D341Med (cell line): ENCODE results near the gene SULT2A1.
"Not testable (repeated sequence)": the region's sequence is repeated elsewhere in the genome, so short reads cannot be mapped to it uniquely, and the experiment has no call there.

Experiments
- DNase-seq: peaks from one replicate; pipeline ENCODE4 v3.0.0; 2012; ENCODE audit warnings: low spot score

SULT2A1 gene

GRCh38 chr19:47886010-47886559 is at the start of gene SULT2A1:
Gene SULT2A1 (minus strand): TSS chr19:47886315. CDS start chr19:47886257, 58 bp downstream.
- DNase-seq = no peak

GRCh38 chr19:47928581-47928980 is 42.5 kb upstream of the SULT2A1 start:
- not testable (repeated sequence) for DNase-seq

- DNase-seq = not testable (repeated sequence)
Measured at GRCh38 chr19:47920107-47920506, 34.0 kb upstream of the SULT2A1 start.

GRCh38 chr19:47910191-47910590 is 24.1 kb upstream of the SULT2A1 start:
- DNase-seq = not testable (repeated sequence)

GRCh38 chr19:47909350-47909749 is 23.2 kb upstream of the SULT2A1 start:
- DNase-seq = not testable (repeated sequence)

- DNase-seq = no peak
Measured at GRCh38 chr19:47901370-47901769, 15.3 kb upstream of the SULT2A1 start.

- no peak for DNase-seq
Measured at GRCh38 chr19:47899335-47899734, 13.2 kb upstream of the SULT2A1 start.

- DNase-seq = no peak
Measured at GRCh38 chr19:47897861-47898260, 11.7 kb upstream of the SULT2A1 start.

- DNase-seq = no peak
Measured at GRCh38 chr19:47896773-47897172, 10.7 kb upstream of the SULT2A1 start.

- DNase-seq = no peak
Measured at GRCh38 chr19:47896019-47896418, 9.9 kb upstream of the SULT2A1 start.

- DNase-seq = no peak
Measured at GRCh38 chr19:47895165-47895782, 9.2 kb upstream of the SULT2A1 start.

GRCh38 chr19:47891923-47892666 is 6.0 kb upstream of the SULT2A1 start:
- DNase-seq = no peak

GRCh38 chr19:47891622-47891922 is 5.5 kb upstream of the SULT2A1 start:
- peak; percentile 47 for DNase-seq

GRCh38 chr19:47890865-47891621 is 4.9 kb upstream of the SULT2A1 start:
- no peak for DNase-seq

- DNase-seq = no peak
Measured at GRCh38 chr19:47885067-47885463, 1.1 kb downstream of the SULT2A1 start.

- no peak for DNase-seq
Measured at GRCh38 chr19:47882890-47883289, 3.2 kb downstream of the SULT2A1 start.

GRCh38 chr19:47881757-47882156 is 4.4 kb downstream of the SULT2A1 start:
- no peak for DNase-seq

- not testable (repeated sequence) for DNase-seq
Measured at GRCh38 chr19:47879385-47879784, 6.7 kb downstream of the SULT2A1 start.

GRCh38 chr19:47878906-47879305 is 7.2 kb downstream of the SULT2A1 start:
- DNase-seq = no peak

GRCh38 chr19:47865166-47865565 is 20.9 kb downstream of the SULT2A1 start:
- DNase-seq = no peak

- peak; percentile 93 for DNase-seq
Measured at GRCh38 chr19:47863514-47863936, 22.6 kb downstream of the SULT2A1 start.

GRCh38 chr19:47861630-47862029 is 24.5 kb downstream of the SULT2A1 start:
- no peak for DNase-seq
